GM18526 (cell line): ENCODE results near the gene GMDS.

Experiments
- POLR2A ChIP-seq: IDR thresholded peaks from 3 replicates; pipeline ENCODE4 v1.6.1; 2011; ENCODE audit not compliant: insufficient read length; ENCODE audit errors: extremely low read depth

GMDS gene

GRCh38 chr6:2116496-2116895 lies 128.9 kb downstream of the GMDS start:
- no peak for TF ChIP-seq POLR2A

- no peak for TF ChIP-seq POLR2A
Observed at GRCh38 chr6:2114100-2114499, 131.3 kb downstream of the GMDS start.

GRCh38 chr6:2111162-2111677 lies 134.2 kb downstream of the GMDS start:
- TF ChIP-seq POLR2A = no peak

- no peak for TF ChIP-seq POLR2A
Observed at GRCh38 chr6:2110504-2110903, 134.9 kb downstream of the GMDS start.

GRCh38 chr6:2109796-2110195 lies 135.6 kb downstream of the GMDS start:
- no peak for TF ChIP-seq POLR2A

GRCh38 chr6:2108700-2109306 lies 136.6 kb downstream of the GMDS start:
- no peak for TF ChIP-seq POLR2A

- no peak for TF ChIP-seq POLR2A
Observed at GRCh38 chr6:2104524-2104880, 140.9 kb downstream of the GMDS start.

- TF ChIP-seq POLR2A = no peak
Observed at GRCh38 chr6:2103765-2104523, 141.5 kb downstream of the GMDS start.

GRCh38 chr6:2102966-2103365 lies 142.4 kb downstream of the GMDS start:
- no peak for TF ChIP-seq POLR2A

GRCh38 chr6:2102316-2102883 lies 143.0 kb downstream of the GMDS start:
- no peak for TF ChIP-seq POLR2A

- no peak for TF ChIP-seq POLR2A
Observed at GRCh38 chr6:2101213-2101612, 144.2 kb downstream of the GMDS start.

GRCh38 chr6:2099870-2100269 lies 145.5 kb downstream of the GMDS start:
- no peak for TF ChIP-seq POLR2A

- TF ChIP-seq POLR2A = no peak
Observed at GRCh38 chr6:2097464-2097863, 147.9 kb downstream of the GMDS start.

- TF ChIP-seq POLR2A = no peak
Observed at GRCh38 chr6:2094642-2095041, 150.8 kb downstream of the GMDS start.

- no peak for TF ChIP-seq POLR2A
Observed at GRCh38 chr6:2086326-2086965, 159.0 kb downstream of the GMDS start.

GRCh38 chr6:2085657-2086056 lies 159.7 kb downstream of the GMDS start:
- TF ChIP-seq POLR2A = no peak
